ENCODE results near the gene RNASEH1. TPM values are rescaled to one million over a fixed set of nuclear protein-coding genes. Genes with fewer than 3 reads are reported as not detected.
"Not testable (repeated sequence)": the region's sequence is repeated elsewhere in the genome, so short reads cannot be mapped to it uniquely, and the experiment has no call there.

RNASEH1 gene
- total RNA-seq, 6 donors from 2014 or later: 17.1 to 19.5 (median 18.0) TPM

DNA sequence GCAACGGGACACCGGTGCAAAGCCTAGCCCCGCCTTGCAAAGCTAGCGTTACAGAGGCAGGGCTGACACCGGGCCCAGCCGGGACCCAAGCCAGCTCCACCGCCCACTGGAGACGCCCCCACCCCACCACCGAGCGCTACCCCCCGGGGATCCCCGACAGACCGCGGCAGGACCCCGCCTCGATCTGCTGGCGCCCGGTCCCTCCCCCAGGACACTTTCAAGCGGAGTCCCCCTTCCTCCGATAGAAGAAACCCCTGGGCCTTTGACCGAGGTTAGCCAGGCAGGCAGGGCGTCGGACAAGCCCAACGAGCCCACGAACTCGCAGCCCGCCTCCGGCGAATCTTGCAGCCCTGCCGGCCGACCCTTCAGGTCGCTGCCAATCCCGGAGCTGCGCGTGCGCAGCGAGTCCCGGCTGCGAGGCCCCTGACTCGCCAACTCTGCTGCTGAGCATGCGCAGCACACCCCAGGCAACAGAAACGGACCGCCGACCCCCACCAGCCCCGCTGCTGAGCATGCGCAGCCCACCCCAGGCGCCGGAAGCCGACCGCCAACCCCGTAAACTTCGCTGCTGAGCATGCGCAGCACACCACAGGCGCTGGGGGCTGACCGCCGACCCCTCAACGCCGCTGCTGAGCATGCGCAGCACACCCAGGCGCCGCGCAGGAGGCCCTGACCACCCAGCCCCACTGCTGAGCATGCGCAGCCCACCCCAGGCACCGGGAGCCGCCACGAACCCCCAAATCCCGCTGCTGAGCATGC lies 39.5 kb downstream of the RNASEH1 start:
- Histone ChIP-seq H3K36me3 (peaks cover 0 to under 1% (median 0%) of the 10 kb centered on the region in 4 donors), H3K27me3 (no peaks in the 10 kb centered on the region), H3K4me1 (peaks cover 18 to 44% (median 29%) of the 10 kb centered on the region in 4 donors), H3K9me3 (no peaks in the 10 kb centered on the region), H3K27ac (peak overlapping the region; percentile 92 to 99 (median 97)), H3K4me3 (peak overlapping the region; percentile 66 to 88 (median 76))
- TF ChIP-seq, protein P1, sequence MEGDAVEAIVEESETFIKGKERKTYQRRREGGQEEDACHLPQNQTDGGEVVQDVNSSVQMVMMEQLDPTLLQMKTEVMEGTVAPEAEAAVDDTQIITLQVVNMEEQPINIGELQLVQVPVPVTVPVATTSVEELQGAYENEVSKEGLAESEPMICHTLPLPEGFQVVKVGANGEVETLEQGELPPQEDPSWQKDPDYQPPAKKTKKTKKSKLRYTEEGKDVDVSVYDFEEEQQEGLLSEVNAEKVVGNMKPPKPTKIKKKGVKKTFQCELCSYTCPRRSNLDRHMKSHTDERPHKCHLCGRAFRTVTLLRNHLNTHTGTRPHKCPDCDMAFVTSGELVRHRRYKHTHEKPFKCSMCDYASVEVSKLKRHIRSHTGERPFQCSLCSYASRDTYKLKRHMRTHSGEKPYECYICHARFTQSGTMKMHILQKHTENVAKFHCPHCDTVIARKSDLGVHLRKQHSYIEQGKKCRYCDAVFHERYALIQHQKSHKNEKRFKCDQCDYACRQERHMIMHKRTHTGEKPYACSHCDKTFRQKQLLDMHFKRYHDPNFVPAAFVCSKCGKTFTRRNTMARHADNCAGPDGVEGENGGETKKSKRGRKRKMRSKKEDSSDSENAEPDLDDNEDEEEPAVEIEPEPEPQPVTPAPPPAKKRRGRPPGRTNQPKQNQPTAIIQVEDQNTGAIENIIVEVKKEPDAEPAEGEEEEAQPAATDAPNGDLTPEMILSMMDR (IDR thresholded peaks at IDR 0.05): peak in 1 of 6 experiments; percentile 37
- TF ChIP-seq EP300 (IDR thresholded peaks at IDR 0.05) (no peak), POLR2AphosphoS5 (IDR thresholded peaks at IDR 0.05) (peak; percentile 76 to 79), POLR2A (IDR thresholded peaks at IDR 0.05) (peak in 2 of 4 donors; percentile 60 to 69)
- 0% methylated on average over 7 to 30 of the region's 67 CpGs for WGBS, 2 donors
- peak; percentile 95 to 98 for DNase-seq
- ATAC-seq (ENCODE audit: low FRiP score in 2 of 2): peak; percentile 94 to 96

- peak overlapping the region; percentile 92 to 99 (median 97) for H3K27ac ChIP-seq
Measured at GRCh38 chr2:3517948-3518495, 40.1 kb downstream of the RNASEH1 start.

GRCh38 chr2:3516831-3517230 lies 41.3 kb downstream of the RNASEH1 start:
- ATAC-seq (ENCODE audit: low FRiP score in 2 of 2): no peak
- WGBS, 2 donors: 93 to 97% methylated on average over 3 of the region's 3 CpGs
- H3K9me3 ChIP-seq: no peaks in the 10 kb centered on the region

More at GRCh38 chr2:3517948-3518495, 40.1 kb downstream of the RNASEH1 start:
- Histone ChIP-seq H3K4me1 (peaks cover 13 to 37% (median 23%) of the 10 kb centered on the region in 4 donors), H3K27me3 (no peaks in the 10 kb centered on the region), H3K36me3 (peaks cover under 1 to 7% (median 4%) of the 10 kb centered on the region in 4 donors), H3K9me3 (no peaks in the 10 kb centered on the region), H3K4me3 (peak overlapping the region; percentile 66 to 88 (median 76))
- ATAC-seq (ENCODE audit: low FRiP score in 2 of 2) (no peak), DNase-seq (no peak)
- TF ChIP-seq POLR2AphosphoS5 (IDR thresholded peaks at IDR 0.05) (no peak), EP300 (IDR thresholded peaks at IDR 0.05) (no peak), POLR2A (IDR thresholded peaks at IDR 0.05) (no peak)
- TF ChIP-seq, protein P1 (IDR thresholded peaks at IDR 0.05): no peak
- WGBS, 2 donors: 30 to 32% methylated on average over 3 of the region's 3 CpGs

DNA sequence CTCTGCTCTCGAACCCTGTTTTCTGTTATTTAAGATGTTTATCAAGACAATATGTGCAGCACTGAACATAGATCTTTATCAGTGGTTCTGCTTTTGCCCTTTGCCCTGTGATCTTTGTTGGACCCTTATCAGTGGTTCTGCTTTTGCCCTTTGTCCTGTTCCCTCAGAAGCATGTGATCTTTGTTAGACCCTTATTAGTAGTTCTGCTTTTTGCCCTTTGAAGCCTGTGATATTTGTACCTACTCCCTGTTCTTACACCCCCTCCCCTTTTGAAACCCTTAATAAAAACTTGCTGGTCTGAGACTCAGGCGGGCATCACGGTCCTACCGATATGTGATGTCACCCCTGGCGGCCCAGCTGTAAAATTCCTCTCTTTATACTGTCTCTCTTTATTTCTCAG lies 42.7 kb downstream of the RNASEH1 start:
- H3K4me1 ChIP-seq: peaks cover 7 to 17% (median 14%) of the 10 kb centered on the region in 4 donors
- DNase-seq; H3K9me3 ChIP-seq; H3K4me3 ChIP-seq; H3K27me3 ChIP-seq; ATAC-seq (ENCODE audit: low FRiP score in 2 of 2); H3K27ac ChIP-seq: not testable (repeated sequence)
- peaks cover 10 to 33% (median 29%) of the 10 kb centered on the region in 4 donors for H3K36me3 ChIP-seq
- 96 to 97% methylated on average over 5 of the region's 5 CpGs for WGBS, 2 donors

More at GRCh38 chr2:3516831-3517230, 41.3 kb downstream of the RNASEH1 start:
- no peak for DNase-seq
- TF ChIP-seq, protein P1 (IDR thresholded peaks at IDR 0.05): no peak
- TF ChIP-seq EP300 (IDR thresholded peaks at IDR 0.05) (no peak), POLR2AphosphoS5 (IDR thresholded peaks at IDR 0.05) (no peak), POLR2A (IDR thresholded peaks at IDR 0.05) (no peak)
- no peak overlapping the region for H3K4me3 ChIP-seq
- H3K4me1 ChIP-seq: peaks cover 10 to 26% (median 17%) of the 10 kb centered on the region in 4 donors
- H3K27ac ChIP-seq: no peak overlapping the region
- no peaks in the 10 kb centered on the region for H3K27me3 ChIP-seq
- H3K36me3 ChIP-seq: peaks cover 10 to 19% (median 16%) of the 10 kb centered on the region in 4 donors

GRCh38 chr2:3513026-3513810 lies 44.9 kb downstream of the RNASEH1 start:
- Histone ChIP-seq H3K36me3 (peaks cover 10 to 41% (median 34%) of the 10 kb centered on the region in 4 donors), H3K27ac (no peak overlapping the region)

More at GRCh38 chr2:3513026-3513810, 44.9 kb downstream of the RNASEH1 start:
- no peak for ATAC-seq (ENCODE audit: low FRiP score in 2 of 2)
- Histone ChIP-seq H3K4me3 (no peak overlapping the region), H3K27me3 (no peaks in the 10 kb centered on the region), H3K9me3 (no peaks in the 10 kb centered on the region), H3K4me1 (peaks cover 0 to 9% (median 7%) of the 10 kb centered on the region in 4 donors)
- TF ChIP-seq POLR2AphosphoS5 (IDR thresholded peaks at IDR 0.05): no peak
- no peak for TF ChIP-seq POLR2A (IDR thresholded peaks at IDR 0.05)
- TF ChIP-seq, protein P1 (IDR thresholded peaks at IDR 0.05): no peak
- TF ChIP-seq EP300 (IDR thresholded peaks at IDR 0.05): no peak
- WGBS, 2 donors: 95 to 98% methylated on average over 3 of the region's 3 CpGs
- no peak for DNase-seq
